Measurements from ENCODE around the gene RESF1.

- TF ChIP-seq CTCF (IDR thresholded peaks at IDR 0.05), result no peak
- no peak for TF ChIP-seq EZH2phosphoT487 (IDR thresholded peaks at IDR 0.05)
- TF ChIP-seq EZH2 (IDR thresholded peaks at IDR 0.05), result no peak
Measured at GRCh38 chr12:31999692-32000091, 40.5 kb downstream of the RESF1 start.

Measured in neural progenitor cell (in vitro differentiated cells).